CD4-positive, CD25-positive, alpha-beta regulatory T cell (primary cell): Measurements from ENCODE around the gene STPG4. TPM values are rescaled to one million over a fixed set of nuclear protein-coding genes. Genes with fewer than 3 reads are reported as not detected.

ENCODE experiments used
- ATAC-seq, 2 donors: fragments of 150-1000 bp; cut with Tn5 transposase; one replicate each; pipeline ENCODE4 v1.10.0; 2021; ENCODE audit warnings: low read depth in 2 of 2, moderate number of reproducible peaks in 2 of 2, moderate library complexity in 1 of 2
- DNase-seq, 3 donors: peaks; one replicate each; pipeline versions ENCODE4 v3.0.0 to v3.0.0-alpha.2; 2012 to 2022; ENCODE audit warnings: mixed read lengths in 1 of 3
- H3K27ac ChIP-seq: one replicate; pipeline ENCODE4 v1.7.0; 2013; ENCODE audit warnings: mild to moderate bottlenecking, low read length; ENCODE audit not compliant: insufficient read depth, poor library complexity, severe bottlenecking
- H3K27me3 ChIP-seq: one replicate; pipeline ENCODE4 v1.7.0; 2013; ENCODE audit warnings: low read length; ENCODE audit not compliant: control insufficient read depth, insufficient read depth
- H3K36me3 ChIP-seq: one replicate; pipeline ENCODE4 v1.7.0; 2013; ENCODE audit warnings: mild to moderate bottlenecking, low read length, moderate library complexity; ENCODE audit not compliant: control insufficient read depth, insufficient read depth
- H3K4me1 ChIP-seq: 2 replicates; pipeline ENCODE4 v1.7.0; 2013; ENCODE audit warnings: mild to moderate bottlenecking, low read length; ENCODE audit not compliant: insufficient read depth, control insufficient read depth, poor library complexity, severe bottlenecking
- H3K4me3 ChIP-seq: one replicate; pipeline ENCODE4 v1.7.0; 2013; ENCODE audit warnings: low read depth, mild to moderate bottlenecking, low read length, moderate library complexity
- H3K9me3 ChIP-seq, 2 experiments: 1 replicate in 1 of 2; 2 replicates in 1 of 2; pipeline ENCODE4 v1.7.0; 2013; ENCODE audit warnings: low read length in 2 of 2, mild to moderate bottlenecking in 1 of 2, moderate library complexity in 1 of 2; ENCODE audit not compliant: control insufficient read depth in 2 of 2
- H3K27ac Mint-ChIP-seq, 3 donors: one replicate each; pipeline ENCODE4 v1.8.0; 2020 to 2022; ENCODE audit warnings: mild to moderate bottlenecking in 3 of 3, mixed read lengths in 3 of 3, moderate library complexity in 2 of 3
- H3K27me3 Mint-ChIP-seq: one replicate; pipeline ENCODE4 v1.8.0; 2022; ENCODE audit warnings: mild to moderate bottlenecking, mixed read lengths
- H3K36me3 Mint-ChIP-seq: one replicate; pipeline ENCODE4 v1.8.0; 2020; ENCODE audit warnings: mixed read lengths
- H3K4me1 Mint-ChIP-seq, 4 donors: one replicate each; pipeline ENCODE4 v1.8.0; 2020 to 2022; ENCODE audit warnings: mixed read lengths in 4 of 4, mild to moderate bottlenecking in 1 of 4
- H3K4me3 Mint-ChIP-seq, 4 donors: one replicate each; pipeline ENCODE4 v1.8.0; 2020 to 2022; ENCODE audit warnings: mild to moderate bottlenecking in 4 of 4, mixed read lengths in 4 of 4, moderate library complexity in 3 of 4
- H3K9me3 Mint-ChIP-seq, 7 donors: one replicate each; pipeline ENCODE4 v1.8.0; 2020 to 2022; ENCODE audit warnings: mixed read lengths in 7 of 7, mild to moderate bottlenecking in 3 of 7, moderate library complexity in 2 of 7
- polyA plus RNA-seq, 4 donors: library from polyadenylated mRNA; unstranded; fragments of 300-500 nt; fragmentation: Illumina TruSeq; gene quantifications; one replicate each; pipeline ENCODE4 v1.2.3, GENCODE V29; 2021
- total RNA-seq: library from RNA; stranded (reverse); gene quantifications from one replicate; pipeline ENCODE4 v1.2.3, GENCODE V29; 2022

STPG4 gene
- total and polyA plus RNA-seq, 5 donors from 2014 or later, result 0.32 TPM; not detected in 4

DNA sequence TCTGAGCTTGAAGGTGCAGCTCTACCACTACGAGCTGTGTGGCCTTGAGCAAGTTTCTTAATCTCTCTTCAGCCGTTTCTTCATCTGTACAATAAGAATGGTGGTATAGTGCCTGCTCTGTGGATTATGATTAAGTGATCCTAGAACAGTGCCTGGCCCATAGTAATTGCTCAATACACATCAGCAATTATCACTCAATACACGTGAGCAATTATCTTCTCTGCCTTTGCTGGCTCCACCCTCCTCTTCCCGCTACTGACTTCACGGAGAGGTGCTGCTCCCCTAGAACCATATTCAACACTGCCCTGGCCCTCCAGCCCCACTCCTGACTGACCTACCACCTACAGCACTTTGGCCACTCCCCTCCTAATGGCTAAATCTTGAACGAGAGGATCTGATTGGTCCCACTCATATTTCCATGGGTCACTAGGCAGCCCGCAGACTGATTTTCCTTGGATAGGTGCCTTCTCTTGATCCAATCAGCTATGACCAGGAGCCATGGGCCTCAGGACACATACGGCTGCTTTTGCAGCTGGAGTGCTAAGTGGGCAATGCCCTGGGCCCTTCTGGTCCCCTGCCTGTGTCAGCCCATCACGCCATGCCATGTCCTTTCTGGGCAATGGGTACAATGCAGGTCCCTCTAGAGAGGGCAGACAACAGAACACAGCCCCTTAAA is 77.5 kb downstream of the STPG4 start:
- Mint-ChIP-seq H3K27me3 (no peaks in the 10 kb centered on the region), H3K9me3 (no peaks in the 10 kb centered on the region), H3K27ac (peak overlapping the region in 2 of 3 donors; percentile 41 to 59), H3K36me3 (peaks cover 15% of the 10 kb centered on the region), H3K4me3 (no peak overlapping the region), H3K4me1 (peaks cover 0 to 2% (median 0%) of the 10 kb centered on the region in 4 donors)
- Histone ChIP-seq H3K4me1 (no peaks in the 10 kb centered on the region), H3K4me3 (no peak overlapping the region), H3K27ac (no peak overlapping the region), H3K27me3 (no peaks in the 10 kb centered on the region), H3K36me3 (peaks cover 9% of the 10 kb centered on the region), H3K9me3 (no peaks in the 10 kb centered on the region)
- DNase-seq (no peak), ATAC-seq (no peak)

DNA sequence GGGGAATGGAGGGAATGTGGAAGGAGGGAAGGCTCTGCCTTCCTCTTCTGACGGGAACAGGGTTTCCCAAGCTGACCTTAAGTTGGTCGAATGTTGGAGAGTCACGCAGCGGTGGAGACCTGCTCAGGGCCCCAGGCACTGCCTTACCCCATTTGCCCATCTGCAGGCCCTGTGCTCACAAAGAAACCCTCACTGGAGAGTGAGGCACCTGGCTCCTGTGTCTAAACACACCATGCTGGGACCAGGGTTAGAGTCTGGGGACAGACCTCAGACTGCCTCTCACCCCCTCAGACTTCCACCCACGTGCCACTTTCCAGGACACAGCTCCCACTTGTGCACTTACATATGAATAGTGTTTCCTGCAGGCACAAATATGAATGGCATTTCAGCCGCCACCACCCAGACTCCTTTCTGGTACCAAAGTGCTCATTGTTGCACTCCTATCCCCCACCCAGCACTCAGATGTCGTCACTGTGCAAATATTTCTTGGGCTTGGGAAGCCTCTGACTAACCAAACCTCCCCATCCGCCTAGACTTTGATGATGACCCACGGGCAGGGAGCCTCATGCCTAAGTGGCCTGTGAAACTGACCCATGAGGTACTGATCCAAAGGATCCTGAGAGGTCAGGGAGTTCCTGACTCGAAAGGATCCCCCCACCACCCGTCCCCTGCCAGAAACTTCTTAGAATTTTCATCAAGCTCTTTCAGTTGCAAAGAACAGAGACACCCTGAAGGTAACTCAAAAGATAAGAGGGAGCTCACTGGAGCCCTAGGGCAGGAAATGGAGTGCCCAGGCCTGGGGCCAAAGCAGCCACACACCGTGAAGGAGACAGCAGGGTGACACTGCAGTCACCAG is 78.3 kb downstream of the STPG4 start:
- no peaks in the 10 kb centered on the region for H3K27me3 Mint-ChIP-seq
- DNase-seq (no peak), ATAC-seq (no peak)
- Histone ChIP-seq H3K9me3 (no peaks in the 10 kb centered on the region), H3K36me3 (peaks cover 13% of the 10 kb centered on the region), H3K27me3 (no peaks in the 10 kb centered on the region), H3K27ac (no peak overlapping the region), H3K4me1 (peaks cover under 1% of the 10 kb centered on the region), H3K4me3 (no peak overlapping the region)
- no peaks in the 10 kb centered on the region for H3K9me3 Mint-ChIP-seq
- peaks cover 0 to 5% (median 1%) of the 10 kb centered on the region in 4 donors for H3K4me1 Mint-ChIP-seq
- no peak overlapping the region for H3K4me3 Mint-ChIP-seq
- peak overlapping the region in 1 of 3 donors; percentile 48 for H3K27ac Mint-ChIP-seq
- peaks cover 16% of the 10 kb centered on the region for H3K36me3 Mint-ChIP-seq

DNA sequence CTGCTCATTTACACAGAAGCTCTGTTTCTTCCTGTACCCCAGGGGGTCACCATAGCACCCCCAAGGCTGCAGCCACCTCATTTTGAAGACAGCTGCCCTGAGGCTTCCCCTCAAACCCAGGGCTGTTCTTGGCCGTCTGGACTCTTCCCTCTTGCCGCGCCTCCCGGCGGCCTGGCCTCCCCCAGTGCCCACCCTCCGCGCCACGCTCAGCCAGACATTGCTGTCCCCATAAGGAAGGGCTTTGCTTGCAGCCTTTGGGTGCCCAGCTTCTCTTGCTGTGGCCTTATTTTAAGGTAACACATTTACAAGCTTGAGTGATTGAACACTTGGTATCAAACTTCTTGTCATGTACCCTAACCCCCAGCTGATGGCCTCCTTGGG is 79.0 kb downstream of the STPG4 start:
- peaks cover 0 to 12% (median 8%) of the 10 kb centered on the region in 4 donors for H3K4me1 Mint-ChIP-seq
- Histone ChIP-seq H3K27ac (no peak overlapping the region), H3K4me3 (no peak overlapping the region), H3K9me3 (no peaks in the 10 kb centered on the region), H3K27me3 (no peaks in the 10 kb centered on the region), H3K36me3 (peaks cover 13% of the 10 kb centered on the region), H3K4me1 (peaks cover 7% of the 10 kb centered on the region)
- no peaks in the 10 kb centered on the region for H3K27me3 Mint-ChIP-seq
- H3K36me3 Mint-ChIP-seq, result peaks cover 20% of the 10 kb centered on the region
- no peak for ATAC-seq
- H3K4me3 Mint-ChIP-seq, result no peak overlapping the region
- H3K27ac Mint-ChIP-seq, result no peak overlapping the region
- no peaks in the 10 kb centered on the region for H3K9me3 Mint-ChIP-seq
- no peak for DNase-seq

DNA sequence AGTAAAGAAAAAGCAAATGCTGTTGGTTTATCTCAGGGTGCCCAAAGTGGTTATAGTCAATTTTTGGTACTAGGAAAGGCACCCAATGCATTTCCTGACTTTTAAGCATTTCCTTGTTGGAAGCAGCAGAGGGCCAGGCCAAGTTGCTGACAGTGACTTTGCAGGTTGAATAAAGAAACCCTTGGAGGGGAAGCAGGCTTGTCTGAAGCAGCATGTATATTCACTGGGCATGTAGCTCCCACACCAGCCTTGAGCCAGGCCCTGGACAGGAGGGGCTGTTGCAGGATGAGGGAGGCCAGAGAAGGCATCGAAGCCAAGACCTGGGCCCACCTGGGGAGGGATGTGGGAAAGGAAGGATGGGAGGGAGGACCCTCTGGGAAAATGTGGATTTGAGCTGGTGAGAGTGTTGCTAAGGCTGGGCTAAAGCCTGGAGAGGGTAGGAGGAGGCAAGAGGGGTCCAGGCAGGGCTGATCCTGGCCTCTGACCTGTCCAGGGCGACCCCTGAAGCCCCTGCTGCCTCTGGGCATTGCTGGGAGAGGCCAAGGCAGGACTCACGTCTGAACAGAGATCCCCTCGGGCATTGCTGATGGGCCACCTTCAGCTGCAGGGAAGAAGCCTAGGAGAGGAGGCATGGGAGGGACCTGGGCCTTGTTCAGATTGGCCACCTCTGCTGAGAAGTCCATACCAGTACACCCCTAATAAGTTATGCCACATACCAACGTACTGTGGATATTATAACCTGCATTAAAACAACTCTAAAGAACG is 79.6 kb downstream of the STPG4 start:
- Mint-ChIP-seq H3K27me3 (no peaks in the 10 kb centered on the region), H3K27ac (peak overlapping the region in 1 of 3 donors; percentile 78), H3K36me3 (peaks cover 20% of the 10 kb centered on the region), H3K4me1 (peaks cover 0 to 17% (median 11%) of the 10 kb centered on the region in 4 donors), H3K4me3 (no peak overlapping the region), H3K9me3 (no peaks in the 10 kb centered on the region)
- Histone ChIP-seq H3K27ac (no peak overlapping the region), H3K27me3 (no peaks in the 10 kb centered on the region), H3K4me1 (peaks cover 13% of the 10 kb centered on the region), H3K36me3 (peaks cover 13% of the 10 kb centered on the region), H3K9me3 (no peaks in the 10 kb centered on the region), H3K4me3 (no peak overlapping the region)
- DNase-seq (no peak), ATAC-seq (no peak)

DNA sequence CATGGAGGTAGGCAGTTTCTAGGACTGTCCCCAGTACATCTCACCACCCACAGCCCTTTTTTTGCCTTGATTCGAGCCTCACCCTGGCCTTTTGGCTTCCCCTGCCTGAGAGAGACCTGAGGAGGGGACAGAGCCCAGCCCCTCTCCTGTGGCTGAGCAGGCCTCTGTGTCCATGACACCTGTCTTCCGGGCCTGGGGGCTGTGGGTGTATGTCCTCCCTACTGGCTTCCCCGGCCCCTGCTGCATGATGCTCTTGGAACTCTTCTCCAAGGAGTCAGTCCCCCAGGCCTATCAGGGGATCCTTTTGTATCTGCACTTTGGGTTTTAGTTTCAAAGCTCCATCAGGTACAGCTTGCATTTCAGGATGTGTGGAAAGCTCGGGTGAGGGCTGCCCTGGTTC is 80.4 kb downstream of the STPG4 start:
- Mint-ChIP-seq H3K4me3 (no peak overlapping the region), H3K27ac (peak overlapping the region in 1 of 3 donors; percentile 67), H3K36me3 (peaks cover 20% of the 10 kb centered on the region), H3K27me3 (no peaks in the 10 kb centered on the region), H3K4me1 (peaks cover 0 to 21% (median 14%) of the 10 kb centered on the region in 4 donors), H3K9me3 (no peaks in the 10 kb centered on the region)
- no peak for DNase-seq
- H3K27ac ChIP-seq, result no peak overlapping the region
- peaks cover 21% of the 10 kb centered on the region for H3K4me1 ChIP-seq
- H3K9me3 ChIP-seq, result no peaks in the 10 kb centered on the region
- no peak for ATAC-seq
- no peaks in the 10 kb centered on the region for H3K27me3 ChIP-seq
- peaks cover 13% of the 10 kb centered on the region for H3K36me3 ChIP-seq
- H3K4me3 ChIP-seq, result no peak overlapping the region

DNA sequence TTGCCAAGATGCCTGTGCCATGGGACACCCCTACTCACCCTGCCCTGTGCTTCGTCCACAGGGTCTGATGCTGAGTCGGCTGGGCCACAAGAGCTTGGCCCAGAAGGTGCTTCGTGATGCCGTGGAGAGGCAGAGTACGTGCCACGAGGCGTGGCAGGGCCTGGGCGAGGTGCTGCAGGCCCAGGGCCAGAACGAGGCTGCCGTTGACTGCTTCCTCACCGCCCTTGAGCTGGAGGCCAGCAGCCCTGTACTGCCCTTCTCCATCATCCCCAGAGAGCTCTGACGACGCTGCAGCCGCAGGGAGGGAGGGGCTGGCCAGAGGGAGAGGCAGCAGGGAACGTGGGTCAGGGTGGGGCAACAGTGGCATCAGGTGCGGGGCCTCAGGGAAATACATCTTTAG is 81.5 kb downstream of the STPG4 start:
- Mint-ChIP-seq H3K27ac (no peak overlapping the region), H3K36me3 (peaks cover 20% of the 10 kb centered on the region), H3K4me1 (peaks cover 0 to 24% (median 14%) of the 10 kb centered on the region in 4 donors), H3K27me3 (no peaks in the 10 kb centered on the region), H3K9me3 (no peaks in the 10 kb centered on the region), H3K4me3 (no peak overlapping the region)
- no peaks in the 10 kb centered on the region for H3K9me3 ChIP-seq
- H3K4me1 ChIP-seq, result peaks cover 32% of the 10 kb centered on the region
- H3K4me3 ChIP-seq, result no peak overlapping the region
- H3K27me3 ChIP-seq, result no peaks in the 10 kb centered on the region
- no peak overlapping the region for H3K27ac ChIP-seq
- DNase-seq (no peak), ATAC-seq (no peak)
- H3K36me3 ChIP-seq, result peaks cover 13% of the 10 kb centered on the region

DNA sequence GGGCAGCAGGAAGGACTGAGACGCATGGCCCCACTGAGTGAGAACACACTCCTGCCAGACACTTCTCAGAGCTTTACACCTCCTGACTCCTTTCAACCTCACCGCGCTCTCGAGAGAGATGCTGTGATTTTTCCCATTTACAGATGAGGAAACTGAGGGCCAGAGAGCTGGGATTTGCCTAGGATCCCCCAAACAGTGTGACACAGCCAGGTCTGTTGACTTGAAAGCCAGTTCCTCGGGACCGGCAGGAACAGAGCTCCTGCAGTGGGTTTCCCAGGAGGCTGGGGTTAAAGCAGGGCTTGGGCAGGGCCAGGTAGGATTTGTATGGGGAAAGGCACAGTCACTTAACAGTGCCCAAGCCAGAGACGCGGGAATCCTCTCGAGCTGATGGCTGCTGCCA is 81.9 kb downstream of the STPG4 start:
- Histone ChIP-seq H3K27me3 (no peaks in the 10 kb centered on the region), H3K27ac (no peak overlapping the region), H3K9me3 (no peaks in the 10 kb centered on the region), H3K36me3 (peaks cover 13% of the 10 kb centered on the region), H3K4me1 (peaks cover 34% of the 10 kb centered on the region), H3K4me3 (no peak overlapping the region)
- Mint-ChIP-seq H3K4me1 (peaks cover 0 to 25% (median 14%) of the 10 kb centered on the region in 4 donors), H3K9me3 (no peaks in the 10 kb centered on the region), H3K27me3 (no peaks in the 10 kb centered on the region), H3K27ac (peak overlapping the region in 2 of 3 donors; percentile 18 to 57), H3K4me3 (no peak overlapping the region), H3K36me3 (peaks cover 20% of the 10 kb centered on the region)
- DNase-seq, result no peak
- ATAC-seq, result no peak
